Measurements from ENCODE around the gene SP8. TPM values are rescaled to one million over a fixed set of nuclear protein-coding genes. Genes with fewer than 3 reads are reported as not detected.

The SP8 gene
- total RNA-seq, 1 experiment from 2014 or later = 0.76 TPM

DNA sequence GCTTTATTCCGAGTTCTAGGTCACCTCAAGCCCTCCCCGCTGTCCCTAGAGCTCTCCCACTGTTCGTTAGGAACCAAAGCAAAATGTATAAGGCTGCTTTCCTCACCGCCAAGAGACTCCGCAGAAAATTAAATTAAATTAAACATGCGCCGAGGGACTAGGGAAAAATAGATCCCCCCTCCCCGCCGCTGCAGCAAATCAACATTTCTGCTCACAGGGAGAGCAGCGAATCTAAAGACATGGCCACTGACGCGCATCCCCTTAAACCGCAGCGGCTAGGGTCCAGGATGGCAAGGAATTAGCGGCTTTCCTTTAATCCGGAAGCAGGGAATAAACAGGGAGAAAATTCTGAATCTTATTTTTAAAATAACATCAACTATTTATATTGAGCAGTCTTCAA lies 7.6 kb downstream of the SP8 start:
- no peak overlapping the region for H2AFZ ChIP-seq (ENCODE audit: low read depth, low read length, poor library complexity, severe bottlenecking)
- no peaks in the 10 kb centered on the region for H3K36me3 ChIP-seq (ENCODE audit: control insufficient read depth in 1 of 2, insufficient read depth in 2 of 2, low read length in 2 of 2)
- no peaks in the 10 kb centered on the region for H3K9me2 ChIP-seq (ENCODE audit: insufficient read depth)
- H3K9me3 ChIP-seq (ENCODE audit: control insufficient read depth in 1 of 2, insufficient read depth in 1 of 2, low read depth in 1 of 2, low read length in 2 of 2) = no peaks in the 10 kb centered on the region
- intact Hi-C loops (cut with micrococcal nuclease) = loop anchor here (5.0 kb wide), 2 partner anchors 718 to 1303 kb away; no protein-coding TSS in a partner anchor
- BruUV-seq (replicated peaks) = no TSS peak
- ChIA-PET RAD21 (ENCODE audit: low non-redundant PET in 1 of 2, low total read pairs in 2 of 2, uncharacterized antibody in 2 of 2, unreplicated experiment in 2 of 2) (no interaction called here), POLR2A (no interaction called here), CTCF (no interaction called here)
- H3K79me2 ChIP-seq (ENCODE audit: insufficient read depth, low read length) = no peaks in the 10 kb centered on the region
- H3K4me3 ChIP-seq (replicated peaks in 1 of 2; ENCODE audit: low read depth in 1 of 2, low read length in 2 of 2) = no peak overlapping the region
- ATAC-seq (no peak), DNase-seq (ENCODE audit: low read depth, low spot score) (no peak)
- H3K4me2 ChIP-seq (ENCODE audit: low read length) = no peak overlapping the region
- H3K9ac ChIP-seq (ENCODE audit: low read length) = no peak overlapping the region
- no peak for TF ChIP-seq SIN3A (IDR thresholded peaks at IDR 0.05; ENCODE audit: low read depth)
- TF ChIP-seq, protein P1, sequence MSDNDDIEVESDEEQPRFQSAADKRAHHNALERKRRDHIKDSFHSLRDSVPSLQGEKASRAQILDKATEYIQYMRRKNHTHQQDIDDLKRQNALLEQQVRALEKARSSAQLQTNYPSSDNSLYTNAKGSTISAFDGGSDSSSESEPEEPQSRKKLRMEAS (IDR thresholded peaks at IDR 0.05) = no peak
- TF ChIP-seq TCF7L2 (IDR thresholded peaks at IDR 0.05; ENCODE audit: borderline replicate concordance, extremely low read depth, insufficient read depth, insufficient read length) = no peak
- TF ChIP-seq, protein P2, sequence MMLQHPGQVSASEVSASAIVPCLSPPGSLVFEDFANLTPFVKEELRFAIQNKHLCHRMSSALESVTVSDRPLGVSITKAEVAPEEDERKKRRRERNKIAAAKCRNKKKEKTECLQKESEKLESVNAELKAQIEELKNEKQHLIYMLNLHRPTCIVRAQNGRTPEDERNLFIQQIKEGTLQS (IDR thresholded peaks at IDR 0.05) = no peak
- no peak for TF ChIP-seq EGR1 (IDR thresholded peaks at IDR 0.05; ENCODE audit: low read depth)
- TF ChIP-seq EZH2 (IDR thresholded peaks at IDR 0.05) = no peak
- no peak for TF ChIP-seq ZFX (IDR thresholded peaks at IDR 0.05)
- TF ChIP-seq EZH2phosphoT487 (IDR thresholded peaks at IDR 0.05; ENCODE audit: borderline replicate concordance) = no peak
- TF ChIP-seq RAD21 (IDR thresholded peaks at IDR 0.05; ENCODE audit: low read depth) = no peak
- TF ChIP-seq CBX3 (IDR thresholded peaks at IDR 0.05; ENCODE audit: low read depth) = no peak
- TF ChIP-seq POLR2A (IDR thresholded peaks at IDR 0.05; ENCODE audit: borderline replicate concordance, extremely low read depth, insufficient read depth, insufficient read length) = no peak
- TF ChIP-seq SP1 (IDR thresholded peaks at IDR 0.05; ENCODE audit: low read depth) = no peak
- no peaks in the 10 kb centered on the region for H4K20me1 ChIP-seq (ENCODE audit: insufficient read depth)
- no peak overlapping the region for H3K27ac ChIP-seq (ENCODE audit: low read depth, low read length)
- H3K4me1 ChIP-seq (ENCODE audit: control insufficient read depth in 1 of 2, insufficient read depth in 2 of 2, low read length in 2 of 2) = peaks cover 0 to 10% of the 10 kb centered on the region in 2 experiments; a peak in 2 of 4 replicates
- H3K27me3 ChIP-seq (ENCODE audit: insufficient read depth, low read length) = no peaks in the 10 kb centered on the region; the same call in 1 of the 2 replicates

Measured in HCT116 (cell line).